MM.1S (cell line): ENCODE results near the gene EPHA3.

Experiments
- DNase-seq: peaks from one replicate; pipeline ENCODE4 v3.0.0-alpha.2; 2015
- H2AFZ ChIP-seq: fragments of 300-600 bp; sonication (generic); 2 replicates; pipeline ENCODE4 v1.6.0; 2016; ENCODE audit warnings: antibody characterized with exemption, low read length
- H3F3A ChIP-seq: fragments of 300-600 bp; sonication (generic); 2 replicates; pipeline ENCODE4 v1.6.1; 2016; ENCODE audit warnings: mild to moderate bottlenecking, antibody characterized with exemption, low read length, moderate library complexity, mixed read lengths; ENCODE audit not compliant: insufficient read depth
- H3K27ac ChIP-seq: fragments of 300-600 bp; sonication (generic); 2 replicates; pipeline ENCODE4 v1.5.1; 2016; ENCODE audit warnings: mild to moderate bottlenecking, low read length
- H3K27me3 ChIP-seq: fragments of 300-600 bp; sonication (generic); replicated peaks from 2 replicates; pipeline ENCODE4 v1.6.0; 2016; ENCODE audit warnings: low read length; ENCODE audit not compliant: insufficient read depth
- H3K36me3 ChIP-seq: fragments of 300-600 bp; sonication (generic); replicated peaks from 2 replicates; pipeline ENCODE4 v1.6.1; 2016; ENCODE audit warnings: mild to moderate bottlenecking, low read length, mixed read lengths; ENCODE audit not compliant: insufficient read depth
- H3K4me1 ChIP-seq: fragments of 300-600 bp; sonication (generic); 2 replicates; pipeline ENCODE4 v1.6.1; 2016; ENCODE audit warnings: low read length, mixed read lengths
- H3K4me2 ChIP-seq: fragments of 300-600 bp; sonication (generic); 2 replicates; pipeline ENCODE4 v1.6.0; 2016; ENCODE audit warnings: low read depth, low read length
- H3K4me3 ChIP-seq: fragments of 300-600 bp; sonication (generic); 2 replicates; pipeline ENCODE4 v1.5.1; 2016; ENCODE audit warnings: low read length, mixed read lengths
- H3K79me2 ChIP-seq: fragments of 300-600 bp; sonication (generic); 2 replicates; pipeline ENCODE4 v1.6.1; 2016; ENCODE audit warnings: mixed run types, low read length, mixed read lengths
- H3K9ac ChIP-seq: fragments of 300-600 bp; sonication (generic); 2 replicates; pipeline ENCODE4 v1.6.1; 2016; ENCODE audit warnings: low read length, mixed read lengths
- H3K9me2 ChIP-seq: fragments of 300-600 bp; sonication (generic); replicated peaks from 2 replicates; pipeline ENCODE4 v1.6.1; 2016; ENCODE audit warnings: mild to moderate bottlenecking, low read length, mixed read lengths; ENCODE audit not compliant: insufficient read depth
- H3K9me3 ChIP-seq: fragments of 300-600 bp; sonication (generic); replicated peaks from 2 replicates; pipeline ENCODE4 v1.6.1; 2016; ENCODE audit warnings: mild to moderate bottlenecking, low read length, mixed read lengths; ENCODE audit not compliant: insufficient read depth
- H4K20me1 ChIP-seq: fragments of 300-600 bp; sonication (generic); 2 replicates; pipeline ENCODE4 v1.6.1; 2016; ENCODE audit warnings: mild to moderate bottlenecking, low read length, moderate library complexity, mixed read lengths; ENCODE audit not compliant: insufficient read depth
- CTCF ChIP-seq: fragments of 300-600 bp; sonication (generic); IDR thresholded peaks from 2 replicates; pipeline ENCODE4 v1.5.1; 2016; ENCODE audit warnings: antibody characterized with exemption, low read length, mixed read lengths
- EZH2 ChIP-seq: fragments of 300-600 bp; sonication (generic); optimal IDR thresholded peaks from 2 replicates; pipeline ENCODE3; 2017; ENCODE audit warnings: low read depth, mild to moderate bottlenecking, antibody characterized with exemption, low read length, mixed read lengths
- EZH2phosphoT487 ChIP-seq: fragments of 300-600 bp; sonication (generic); IDR thresholded peaks from 2 replicates; pipeline ENCODE4 v1.6.1; 2018; ENCODE audit warnings: antibody characterized with exemption, low read length

The EPHA3 gene

GRCh38 chr3:89358281-89358680 is 250.9 kb downstream of the EPHA3 start:
- no peaks in the 10 kb centered on the region for H3F3A ChIP-seq
- no peaks in the 10 kb centered on the region for H3K36me3 ChIP-seq
- H4K20me1 ChIP-seq = no peaks in the 10 kb centered on the region
- no peak overlapping the region for H3K9ac ChIP-seq
- no peak overlapping the region for H3K27ac ChIP-seq
- no peak for DNase-seq
- H3K4me2 ChIP-seq = no peak overlapping the region
- TF ChIP-seq EZH2 = no peak
- no peak for TF ChIP-seq EZH2phosphoT487
- TF ChIP-seq CTCF = no peak
- H3K9me2 ChIP-seq = no peaks in the 10 kb centered on the region
- H3K4me3 ChIP-seq = no peak overlapping the region
- H2AFZ ChIP-seq = no peak overlapping the region
- H3K4me1 ChIP-seq = no peaks in the 10 kb centered on the region
- no peaks in the 10 kb centered on the region for H3K27me3 ChIP-seq
- no peaks in the 10 kb centered on the region for H3K9me3 ChIP-seq
- H3K79me2 ChIP-seq = no peaks in the 10 kb centered on the region

- Histone ChIP-seq H3K9me2 (no peaks in the 10 kb centered on the region), H3K9ac (no peak overlapping the region), H3K79me2 (no peaks in the 10 kb centered on the region), H2AFZ (no peak overlapping the region), H3K4me2 (no peak overlapping the region), H3K9me3 (no peaks in the 10 kb centered on the region), H3K27me3 (no peaks in the 10 kb centered on the region), H3K4me3 (no peak overlapping the region), H4K20me1 (no peaks in the 10 kb centered on the region), H3K4me1 (no peaks in the 10 kb centered on the region), H3K36me3 (no peaks in the 10 kb centered on the region), H3F3A (no peaks in the 10 kb centered on the region), H3K27ac (no peak overlapping the region)
- DNase-seq = no peak
- TF ChIP-seq EZH2phosphoT487 (no peak), EZH2 (no peak), CTCF (no peak)
These were observed 252.7 kb downstream of the EPHA3 start for GRCh38 chr3:89360156-89360555.

GRCh38 chr3:89362496-89362895 is 255.1 kb downstream of the EPHA3 start:
- Histone ChIP-seq H3K4me2 (no peak overlapping the region), H3K27ac (no peak overlapping the region), H2AFZ (no peak overlapping the region), H3K4me1 (no peaks in the 10 kb centered on the region), H3K36me3 (no peaks in the 10 kb centered on the region), H3F3A (no peaks in the 10 kb centered on the region), H3K79me2 (no peaks in the 10 kb centered on the region), H3K4me3 (no peak overlapping the region), H4K20me1 (no peaks in the 10 kb centered on the region), H3K9me3 (no peaks in the 10 kb centered on the region), H3K9me2 (no peaks in the 10 kb centered on the region), H3K27me3 (no peaks in the 10 kb centered on the region), H3K9ac (no peak overlapping the region)
- TF ChIP-seq CTCF = no peak
- TF ChIP-seq EZH2 = no peak
- TF ChIP-seq EZH2phosphoT487 = no peak
- no peak for DNase-seq

- Histone ChIP-seq H3K27ac (no peak overlapping the region), H3K4me3 (no peak overlapping the region), H2AFZ (no peak overlapping the region), H3K4me2 (no peak overlapping the region), H3F3A (no peaks in the 10 kb centered on the region), H3K79me2 (no peaks in the 10 kb centered on the region), H3K4me1 (no peaks in the 10 kb centered on the region), H3K9ac (no peak overlapping the region), H3K36me3 (no peaks in the 10 kb centered on the region), H4K20me1 (no peaks in the 10 kb centered on the region), H3K27me3 (no peaks in the 10 kb centered on the region), H3K9me3 (no peaks in the 10 kb centered on the region), H3K9me2 (no peaks in the 10 kb centered on the region)
- TF ChIP-seq EZH2phosphoT487 (no peak), CTCF (no peak), EZH2 (no peak)
- no peak for DNase-seq
These were observed 255.8 kb downstream of the EPHA3 start for GRCh38 chr3:89363171-89363570.
